Keratinocyte (primary cell): ENCODE data around the gene ZNF141.

Source experiments
- EZH2 ChIP-seq: IDR thresholded peaks from one replicate; pipeline ENCODE4 v1.6.1; 2012; ENCODE audit warnings: inconsistent platforms, mild to moderate bottlenecking, low read length, moderate library complexity
- TF ChIP-seq, protein P1 (sequence below), 3 experiments: IDR thresholded peaks in 1 of 3; conservative IDR thresholded peaks in 1 of 3; optimal IDR thresholded peaks in 1 of 3; 2 replicates in 2 of 3; 3 replicates in 1 of 3; pipeline versions ENCODE3 to v1.5.1; 2011; ENCODE audit warnings: low read length in 3 of 3, mild to moderate bottlenecking in 3 of 3, moderate library complexity in 2 of 3, control low read depth in 1 of 3, inconsistent platforms in 1 of 3; ENCODE audit not compliant: insufficient read depth in 2 of 3; ENCODE audit errors: extremely low read depth in 1 of 3

DNA sequence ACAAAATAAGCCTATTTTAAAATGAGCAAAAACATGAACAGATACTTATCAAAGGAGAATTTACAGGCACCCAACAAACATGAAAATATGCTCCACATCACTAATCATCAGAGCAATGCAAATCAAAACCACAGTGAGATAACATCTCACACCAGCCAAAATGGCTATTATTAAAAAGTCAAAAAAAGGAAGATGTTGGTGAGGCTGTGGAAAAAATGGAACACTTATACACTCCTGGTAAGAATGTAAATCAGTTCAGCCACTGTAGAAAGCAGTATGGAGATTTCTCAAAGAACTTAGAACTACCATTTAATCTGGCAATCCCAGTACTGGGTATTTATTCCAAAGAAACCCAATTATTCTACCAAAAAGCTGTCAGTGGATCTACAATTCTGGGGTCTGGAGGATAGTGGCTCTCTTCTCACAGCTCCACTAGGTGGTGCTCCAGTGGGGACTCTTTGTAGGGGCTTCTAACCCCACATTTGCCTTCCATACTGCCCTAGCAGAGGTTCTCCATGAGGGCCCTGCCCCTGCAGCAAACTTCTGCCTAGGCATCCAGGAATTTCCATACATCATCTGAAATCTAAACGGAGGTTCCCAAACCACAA lies 23.2 kb upstream of the ZNF141 start:
- TF ChIP-seq, protein P1, sequence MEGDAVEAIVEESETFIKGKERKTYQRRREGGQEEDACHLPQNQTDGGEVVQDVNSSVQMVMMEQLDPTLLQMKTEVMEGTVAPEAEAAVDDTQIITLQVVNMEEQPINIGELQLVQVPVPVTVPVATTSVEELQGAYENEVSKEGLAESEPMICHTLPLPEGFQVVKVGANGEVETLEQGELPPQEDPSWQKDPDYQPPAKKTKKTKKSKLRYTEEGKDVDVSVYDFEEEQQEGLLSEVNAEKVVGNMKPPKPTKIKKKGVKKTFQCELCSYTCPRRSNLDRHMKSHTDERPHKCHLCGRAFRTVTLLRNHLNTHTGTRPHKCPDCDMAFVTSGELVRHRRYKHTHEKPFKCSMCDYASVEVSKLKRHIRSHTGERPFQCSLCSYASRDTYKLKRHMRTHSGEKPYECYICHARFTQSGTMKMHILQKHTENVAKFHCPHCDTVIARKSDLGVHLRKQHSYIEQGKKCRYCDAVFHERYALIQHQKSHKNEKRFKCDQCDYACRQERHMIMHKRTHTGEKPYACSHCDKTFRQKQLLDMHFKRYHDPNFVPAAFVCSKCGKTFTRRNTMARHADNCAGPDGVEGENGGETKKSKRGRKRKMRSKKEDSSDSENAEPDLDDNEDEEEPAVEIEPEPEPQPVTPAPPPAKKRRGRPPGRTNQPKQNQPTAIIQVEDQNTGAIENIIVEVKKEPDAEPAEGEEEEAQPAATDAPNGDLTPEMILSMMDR (optimal IDR thresholded peaks at IDR 0.05 in 1 of 3, IDR thresholded peaks at IDR 0.05 in 1 of 3, conservative IDR thresholded peaks at IDR 0.05 in 1 of 3; ENCODE audit: extremely low read depth in 1 of 3, insufficient read depth in 2 of 3, low read length in 3 of 3) = no peak
- no peak for TF ChIP-seq EZH2
